IMR-90 (cell line): ENCODE data around the gene EXOSC1. TPM values are rescaled to one million over a fixed set of nuclear protein-coding genes. Genes with fewer than 3 reads are reported as not detected.

ENCODE experiments used
- ATAC-seq: fragments of 200-7000 bp; cut with Tn5 transposase; 2 replicates; pipeline ENCODE4 v1.9.1; 2020; ENCODE audit warnings: low read depth, mild to moderate bottlenecking, moderate library complexity
- Bru-seq: library from RNA; stranded (reverse); fragments of 400-500 nt; gene quantifications from one replicate; lab custom pipeline; 2021; lab: Mats Ljungman, UMichigan
- BruChase-seq, 2 experiments: library from RNA; stranded (reverse); fragments of 400-500 nt; gene quantifications; one replicate each; lab custom pipeline; 2021; lab: Mats Ljungman, UMichigan
- BruUV-seq: library from RNA; stranded (reverse); fragments of 400-500 nt; replicated peaks from 2 replicates; lab custom pipeline; 2021; lab: Mats Ljungman, UMichigan
- CTCF ChIA-PET: fragments of 300-600 bp; formaldehyde crosslinking; extraction: SDS; loops from one replicate; lab custom pipeline; 2021; ENCODE audit warnings: antibody characterized with exemption; lab: Yijun Ruan, JAX
- POLR2A ChIA-PET: fragments of 300-600 bp; sonication (Branson Sonifier 250); formaldehyde crosslinking; loops from one replicate; lab custom pipeline; 2022; ENCODE audit warnings: antibody characterized with exemption; ENCODE audit not compliant: unreplicated experiment; lab: Charles Lee
- DNase-seq: peaks from one replicate; pipeline ENCODE4 v3.0.0; 2013
- H2AFZ ChIP-seq: replicated peaks from 2 replicates; pipeline ENCODE3; 2013; ENCODE audit warnings: low read length, mild to moderate bottlenecking; ENCODE audit not compliant: poor library complexity
- H2AK5ac ChIP-seq: 2 replicates; pipeline ENCODE4 v1.6.1; 2013; ENCODE audit warnings: low read depth, low read length, inconsistent platforms
- H2AK9ac ChIP-seq: replicated peaks from 2 replicates; pipeline ENCODE3; 2013; ENCODE audit warnings: mild to moderate bottlenecking, low read depth, low read length, moderate library complexity; ENCODE audit not compliant: poor library complexity
- H2BK120ac ChIP-seq: 2 replicates; pipeline ENCODE4 v1.6.1; 2013; ENCODE audit warnings: low read depth, low read length, inconsistent platforms
- H2BK15ac ChIP-seq: 3 replicates; pipeline ENCODE4 v1.6.1; 2013; ENCODE audit warnings: low read depth, low read length, inconsistent platforms
- H2BK20ac ChIP-seq: 2 replicates; pipeline ENCODE4 v1.6.1; 2013; ENCODE audit warnings: low read depth, mild to moderate bottlenecking, inconsistent platforms, low read length, moderate library complexity
- H2BK5ac ChIP-seq: 2 replicates; pipeline ENCODE4 v1.6.1; 2013; ENCODE audit warnings: mild to moderate bottlenecking, low read depth, low read length, inconsistent platforms; ENCODE audit not compliant: poor library complexity, severe bottlenecking
- H3K14ac ChIP-seq: replicated peaks from 2 replicates; pipeline ENCODE4 v1.6.1; 2013; ENCODE audit warnings: low read depth, low read length, inconsistent platforms
- H3K18ac ChIP-seq: 2 replicates; pipeline ENCODE4 v1.6.1; 2013; ENCODE audit warnings: low read depth, low read length, control low read depth
- H3K23ac ChIP-seq: 2 replicates; pipeline ENCODE4 v1.6.1; 2013; ENCODE audit warnings: low read depth, low read length, inconsistent platforms
- H3K27ac ChIP-seq: 2 replicates; pipeline ENCODE4 v1.5.1; 2013; ENCODE audit warnings: mild to moderate bottlenecking, control low read depth, low read length; ENCODE audit not compliant: insufficient read depth
- H3K27me3 ChIP-seq: 2 replicates; pipeline ENCODE4 v1.6.1; 2013; ENCODE audit warnings: low read length; ENCODE audit not compliant: control insufficient read depth, insufficient read depth
- H3K36me3 ChIP-seq: 2 replicates; pipeline ENCODE4 v1.6.1; 2013; ENCODE audit warnings: low read length, mixed read lengths; ENCODE audit not compliant: control insufficient read depth, insufficient read depth
- H3K4ac ChIP-seq: 2 replicates; pipeline ENCODE4 v1.6.1; 2013; ENCODE audit warnings: low read depth, low read length, inconsistent platforms
- H3K4me1 ChIP-seq: 2 replicates; pipeline ENCODE4 v1.6.1; 2013; ENCODE audit warnings: low read length, mixed read lengths; ENCODE audit not compliant: control insufficient read depth, insufficient read depth
- H3K4me2 ChIP-seq: 2 replicates; pipeline ENCODE4 v1.6.1; 2013; ENCODE audit warnings: low read depth, mild to moderate bottlenecking, control low read depth, low read length, moderate library complexity
- H3K4me3 ChIP-seq: 2 replicates; pipeline ENCODE4 v1.5.1; 2013; ENCODE audit warnings: low read depth, mild to moderate bottlenecking, control low read depth, low read length, moderate library complexity; ENCODE audit not compliant: insufficient read depth
- H3K56ac ChIP-seq: 2 replicates; pipeline ENCODE4 v1.6.1; 2013; ENCODE audit warnings: low read length, inconsistent platforms; ENCODE audit not compliant: insufficient read depth; ENCODE audit errors: extremely low read depth
- H3K79me1 ChIP-seq, 2 experiments: 2 replicates each; pipeline ENCODE4 v1.6.1; 2013; ENCODE audit warnings: low read length in 2 of 2, inconsistent platforms in 1 of 2, low read depth in 1 of 2
- H3K9ac ChIP-seq: 2 replicates; pipeline ENCODE4 v1.6.1; 2013; ENCODE audit warnings: low read depth, low read length, control low read depth
- H3K9me1 ChIP-seq: 2 replicates; pipeline ENCODE4 v1.6.1; 2013; ENCODE audit warnings: low read length, inconsistent platforms; ENCODE audit not compliant: insufficient read depth
- H3K9me3 ChIP-seq: 2 replicates; pipeline ENCODE4 v1.6.1; 2013; ENCODE audit warnings: low read length; ENCODE audit not compliant: control insufficient read depth, insufficient read depth
- H4K20me1 ChIP-seq: 2 replicates; pipeline ENCODE4 v1.6.1; 2013; ENCODE audit warnings: low read length, inconsistent platforms; ENCODE audit not compliant: insufficient read depth
- H4K5ac ChIP-seq: 2 replicates; pipeline ENCODE4 v1.6.1; 2013; ENCODE audit warnings: mild to moderate bottlenecking, low read depth, low read length, control low read depth
- H4K8ac ChIP-seq, 2 experiments: 2 replicates each; pipeline ENCODE4 v1.6.1; 2013; ENCODE audit warnings: low read depth in 2 of 2, low read length in 2 of 2, control low read depth in 1 of 2, inconsistent platforms in 1 of 2
- H4K91ac ChIP-seq: 2 replicates; pipeline ENCODE4 v1.6.1; 2013; ENCODE audit warnings: low read depth, low read length, inconsistent platforms; ENCODE audit not compliant: insufficient read depth
- BHLHE40 ChIP-seq: fragments of 150-350 bp; IDR thresholded peaks from 2 replicates; pipeline ENCODE4 v1.6.1; 2016; ENCODE audit warnings: mild to moderate bottlenecking, low read depth, low read length
- ELK1 ChIP-seq: fragments of 150-350 bp; IDR thresholded peaks from 2 replicates; pipeline ENCODE4 v1.6.1; 2016; ENCODE audit warnings: low read depth, mild to moderate bottlenecking, low read length, moderate library complexity, borderline replicate concordance
- FOS ChIP-seq: fragments of 150-350 bp; IDR thresholded peaks from 2 replicates; pipeline ENCODE4 v1.6.1; 2016; ENCODE audit warnings: low read depth, low read length
- MAZ ChIP-seq: IDR thresholded peaks from 2 replicates; pipeline ENCODE4 v1.6.1; 2012; ENCODE audit warnings: low read depth, mild to moderate bottlenecking, low read length, improper control_type of control experiment, moderate library complexity, borderline replicate concordance
- MXI1 ChIP-seq: IDR thresholded peaks from 2 replicates; pipeline ENCODE4 v1.6.1; 2012; ENCODE audit warnings: low read depth, mild to moderate bottlenecking, low read length, moderate library complexity, borderline replicate concordance
- NFE2L2 ChIP-seq: fragments of 150-350 bp; IDR thresholded peaks from 2 replicates; pipeline ENCODE4 v1.6.1; 2016; ENCODE audit warnings: low read depth, mild to moderate bottlenecking, low read length
- POLR2A ChIP-seq: IDR thresholded peaks from 2 replicates; pipeline ENCODE4 v1.6.1; 2012; ENCODE audit warnings: mild to moderate bottlenecking, low read depth, low read length
- RCOR1 ChIP-seq: IDR thresholded peaks from 2 replicates; pipeline ENCODE4 v1.6.1; 2012; ENCODE audit warnings: mild to moderate bottlenecking, low read length, improper control_type of control experiment; ENCODE audit not compliant: insufficient replicate concordance
- SMC3 ChIP-seq: fragments of 150-350 bp; IDR thresholded peaks from 2 replicates; pipeline ENCODE4 v1.6.1; 2016; ENCODE audit warnings: low read depth, mild to moderate bottlenecking, antibody characterized with exemption, low read length, moderate library complexity
- WGBS, 2 experiments: methylation state at CpG; one replicate each; pipeline versions ENCODE4 v1.1.5 to v1.1.7; 2013; ENCODE audit warnings: missing lambda C conversion rate in 2 of 2; ENCODE audit not compliant: insufficient read length in 1 of 2; ENCODE audit errors: extremely low coverage in 2 of 2; 5-methylcytosine and 5-hydroxymethylcytosine counted together
- dilution Hi-C: fragments of 300-500 bp; cut with HindIII; formaldehyde crosslinking; loops from one replicate; pipeline ENCODE4 v1.14.3; 2018; ENCODE audit warnings: low sequenced_read_pairs; ENCODE audit not compliant: unreplicated experiment
- in situ Hi-C: fragments of 300-500 bp; cut with MboI; formaldehyde crosslinking; loops from 3 replicates; pipeline ENCODE4 v1.14.3; 2019; ENCODE audit warnings: low sequenced_read_pairs, inconsistent platforms, mixed read lengths
- intact Hi-C: fragments of 100-400 bp; cut with micrococcal nuclease; formaldehyde crosslinking; loops from 2 replicates; pipeline ENCODE4 v1.10.0; 2022
- long read RNA-seq: library from polyadenylated mRNA; unstranded; transcript quantifications from one replicate; pipeline ENCODE4 v2.0.0, GENCODE V29; 2021; ENCODE audit not compliant: unreplicated experiment
- polyA plus RNA-seq, 3 experiments: library from polyadenylated mRNA; depleted of rRNA; stranded (reverse); fragments of >200 nt; gene quantifications; 2 replicates each; pipeline ENCODE4 v1.2.3, GENCODE V29; 2012; ENCODE audit warnings: low replicate concordance in 1 of 3
- total RNA-seq: library from RNA; depleted of rRNA; stranded (reverse); fragments of >200 nt; gene quantifications from 2 replicates; pipeline ENCODE4 v1.2.3, GENCODE V29; 2012; rRNA removed
- TF ChIP-seq, protein P1 (sequence below): conservative IDR thresholded peaks from 2 replicates; pipeline ENCODE4 v1.5.1; 2012; ENCODE audit warnings: mild to moderate bottlenecking, low read depth, low read length, improper control_type of control experiment

EXOSC1 gene, protein sequence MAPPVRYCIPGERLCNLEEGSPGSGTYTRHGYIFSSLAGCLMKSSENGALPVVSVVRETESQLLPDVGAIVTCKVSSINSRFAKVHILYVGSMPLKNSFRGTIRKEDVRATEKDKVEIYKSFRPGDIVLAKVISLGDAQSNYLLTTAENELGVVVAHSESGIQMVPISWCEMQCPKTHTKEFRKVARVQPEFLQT
- total RNA-seq, result 47.2 and 51.6 TPM in 2 replicates
- polyA plus RNA-seq (2012; rRNA removed), result 48.8 and 49.7 TPM in 2 replicates
- polyA plus RNA-seq (2012; cell fraction: cytosol; rRNA removed), result 30.9 and 51.0 TPM in 2 replicates
- 14.5 and 25.7 TPM in 2 replicates for polyA plus RNA-seq (2012; cell fraction: nucleus; rRNA removed; ENCODE audit: low replicate concordance)
- Bru-seq, nascent RNA, result percentile 70 among the genes with signal in this experiment
- BruChase-seq, experiment 1, labeled RNA remaining after a 6-hour chase, result percentile 88 among the genes with signal in this experiment
- BruChase-seq, experiment 2, labeled RNA remaining after a 2-hour chase, result percentile 77 among the genes with signal in this experiment
- long read RNA-seq, transcript EXOSC1-204 (8 exons, 923 nt), result major isoform, 20 of 28 reads
- long read RNA-seq, partial matches to known transcripts, result 4 of 28 reads
- long read RNA-seq, other reads (novel, unspliced or antisense), result 3 of 28 reads

DNA sequence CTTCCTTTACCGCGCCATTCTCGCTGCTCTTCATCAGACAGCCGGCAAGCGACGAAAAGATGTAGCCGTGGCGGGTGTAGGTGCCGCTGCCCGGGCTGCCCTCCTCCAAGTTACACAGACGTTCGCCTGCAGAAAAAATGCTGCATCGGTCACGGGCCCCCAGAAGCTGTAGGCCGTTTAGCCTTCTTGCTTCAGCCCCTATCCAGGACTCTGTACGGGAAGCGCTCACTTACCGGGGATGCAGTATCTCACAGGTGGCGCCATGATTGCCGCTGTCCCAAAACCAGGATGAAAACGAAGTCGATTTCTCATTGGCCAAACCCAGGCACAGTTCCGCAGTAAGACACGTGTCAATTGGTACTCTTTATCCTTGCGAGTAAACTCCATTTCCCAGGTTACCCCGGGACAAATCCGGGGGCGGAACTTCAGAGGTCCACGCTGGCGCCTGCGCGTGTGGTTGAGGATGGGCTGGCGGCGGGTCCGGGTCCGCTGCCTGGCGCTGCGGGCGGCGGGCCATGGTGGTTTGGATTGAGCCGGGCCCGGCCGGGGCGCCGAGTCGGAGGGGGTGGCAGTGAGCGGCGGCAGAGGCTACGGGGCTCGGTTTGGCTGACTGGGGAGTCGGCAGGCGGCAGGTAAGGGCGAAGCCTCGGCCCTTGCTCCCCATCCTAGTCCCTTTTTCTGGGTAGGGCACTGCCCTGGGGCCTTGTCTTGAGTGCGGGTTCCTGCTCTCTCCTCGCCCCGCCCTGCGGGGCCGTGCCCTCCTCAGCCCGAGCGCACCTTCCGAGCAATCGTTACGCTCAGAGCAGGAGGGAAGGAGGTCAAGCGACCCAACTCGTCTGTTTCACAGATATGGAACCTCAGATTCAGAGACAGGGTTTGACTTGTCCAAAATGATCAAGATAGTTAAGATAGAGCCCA lies at the start of gene EXOSC1, which contains the start of gene ZDHHC16:
EXOSC1 (minus strand) TSS at position 285 of the 918 bp plus-strand sequence; CDS start at position 264, 21 bp downstream.
ZDHHC16 (plus strand) TSS at position 454 of the 918 bp plus-strand sequence. CDS start 5,501 bp downstream, outside the sequence.
- Histone ChIP-seq H3K4ac (peak within 1 kb of the TSS; percentile 90), H2AK5ac (peak within 1 kb of the TSS; percentile 77), H4K5ac (peak within 1 kb of the TSS; percentile 24), H3K18ac (no peak within 1 kb of the TSS; the same call in 1 of the 2 replicates), H3K79me1 (peaks cover 40 to 64% of the 10 kb centered on the region in 2 experiments), H2BK20ac (no peak within 1 kb of the TSS), H3K9me1 (peaks cover 12% of the 10 kb centered on the region), H3K36me3 (peaks cover 10% of the 10 kb centered on the region; the same call in 1 of the 2 replicates), H3K9me3 (no peaks in the 10 kb centered on the region), H3K4me2 (peak within 1 kb of the TSS; percentile 99), H2BK5ac (peak within 1 kb of the TSS; percentile 56), H2BK15ac (peak within 1 kb of the TSS; percentile 20; the same call in 1 of the 3 replicates), H4K20me1 (peaks cover 19% of the 10 kb centered on the region; the same call in 1 of the 2 replicates), H4K91ac (peak within 1 kb of the TSS; percentile 57), H3K4me3 (peak within 1 kb of the TSS; percentile 84), H3K27me3 (no peaks in the 10 kb centered on the region), H4K8ac (peak within 1 kb of the TSS; percentile 82 to 89), H3K56ac (peak within 1 kb of the TSS; percentile 72), H3K23ac (peak within 1 kb of the TSS; percentile 96), H2BK120ac (peak within 1 kb of the TSS; percentile 18; the same call in 1 of the 2 replicates), H3K14ac (peak within 1 kb of the TSS; percentile 94), H2AK9ac (peak within 1 kb of the TSS; percentile 91), H3K9ac (peak within 1 kb of the TSS; percentile 93), H3K27ac (peak within 1 kb of the TSS; percentile 72), H3K4me1 (peaks cover 5% of the 10 kb centered on the region; the same call in 1 of the 2 replicates), H2AFZ (peak within 1 kb of the TSS; percentile 97)
- ChIA-PET CTCF (no interaction called here), POLR2A (no interaction called here)
- DNase-seq (peak; percentile 97), ATAC-seq (peak; percentile 96)
- 3% methylated on average over 28 of the region's 66 CpGs; no CpG with 5 or more reads in 1 of the 2 experiments for WGBS, 2 experiments
- intact Hi-C loops (loop anchor here (2.0 kb wide), 2 partner anchors 19 to 39 kb away; partner anchors contain the start of gene PGAM1), dilution Hi-C loops (no loop called here), in situ Hi-C loops (no loop called here)
- TSS peak; percentile 50 for BruUV-seq
- no peak for TF ChIP-seq RCOR1
- no peak for TF ChIP-seq ELK1
- peak; percentile 43; the same call in 1 of the 2 replicates for TF ChIP-seq MAZ
- TF ChIP-seq POLR2A, result peak; percentile 74
- TF ChIP-seq FOS, result peak; percentile 9; the same call in 1 of the 2 replicates
- no peak for TF ChIP-seq SMC3
- no peak for TF ChIP-seq NFE2L2
- TF ChIP-seq, protein P1, sequence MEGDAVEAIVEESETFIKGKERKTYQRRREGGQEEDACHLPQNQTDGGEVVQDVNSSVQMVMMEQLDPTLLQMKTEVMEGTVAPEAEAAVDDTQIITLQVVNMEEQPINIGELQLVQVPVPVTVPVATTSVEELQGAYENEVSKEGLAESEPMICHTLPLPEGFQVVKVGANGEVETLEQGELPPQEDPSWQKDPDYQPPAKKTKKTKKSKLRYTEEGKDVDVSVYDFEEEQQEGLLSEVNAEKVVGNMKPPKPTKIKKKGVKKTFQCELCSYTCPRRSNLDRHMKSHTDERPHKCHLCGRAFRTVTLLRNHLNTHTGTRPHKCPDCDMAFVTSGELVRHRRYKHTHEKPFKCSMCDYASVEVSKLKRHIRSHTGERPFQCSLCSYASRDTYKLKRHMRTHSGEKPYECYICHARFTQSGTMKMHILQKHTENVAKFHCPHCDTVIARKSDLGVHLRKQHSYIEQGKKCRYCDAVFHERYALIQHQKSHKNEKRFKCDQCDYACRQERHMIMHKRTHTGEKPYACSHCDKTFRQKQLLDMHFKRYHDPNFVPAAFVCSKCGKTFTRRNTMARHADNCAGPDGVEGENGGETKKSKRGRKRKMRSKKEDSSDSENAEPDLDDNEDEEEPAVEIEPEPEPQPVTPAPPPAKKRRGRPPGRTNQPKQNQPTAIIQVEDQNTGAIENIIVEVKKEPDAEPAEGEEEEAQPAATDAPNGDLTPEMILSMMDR, result peak; percentile 20; the same call in 1 of the 2 replicates
- peak; percentile 87 for TF ChIP-seq MXI1
- TF ChIP-seq BHLHE40, result no peak
